ENCODE measurements around the gene SENP5. TPM values are rescaled to one million over a fixed set of nuclear protein-coding genes. Genes with fewer than 3 reads are reported as not detected.

The SENP5 gene
- polyA plus RNA-seq, 1 donor = 24.0 TPM

DNA sequence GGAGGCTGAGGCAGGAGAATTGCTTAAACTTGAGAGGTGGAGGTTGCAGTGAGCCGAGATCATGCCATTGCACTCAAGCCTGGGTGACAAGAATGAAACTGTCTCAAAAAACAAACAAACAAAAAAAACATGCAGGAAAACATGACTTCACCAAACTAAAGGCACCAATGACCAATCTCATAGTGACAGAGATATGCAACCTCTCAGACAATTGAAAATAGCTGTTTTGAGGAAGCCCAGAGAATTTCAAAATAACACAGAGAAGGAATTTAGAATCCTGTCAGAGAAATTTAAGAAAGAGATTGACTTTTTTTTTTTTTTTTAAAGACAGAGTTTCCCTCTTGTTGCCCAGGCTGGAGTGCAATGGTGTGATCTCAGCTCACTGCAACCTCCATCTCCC lies 48.5 kb downstream of the SENP5 start:
- no peaks in the 10 kb centered on the region for H3K27me3 ChIP-seq (ENCODE audit: control insufficient read depth, insufficient read depth, low read length)
- peaks cover 12% of the 10 kb centered on the region for H3K36me3 ChIP-seq (ENCODE audit: control insufficient read depth, insufficient read depth, low read length)
- H3K9me3 ChIP-seq (ENCODE audit: control insufficient read depth, low read depth, low read length) = peaks cover 11% of the 10 kb centered on the region
- no peak overlapping the region for H3K4me3 ChIP-seq (ENCODE audit: low read length)
- H3K4me1 ChIP-seq (ENCODE audit: control insufficient read depth, insufficient read depth, low read length) = no peaks in the 10 kb centered on the region
- H3K27ac ChIP-seq (ENCODE audit: low read length) = no peak overlapping the region
- no peak for DNase-seq
- 100% methylated on average over 1 of the region's 1 CpG for WGBS (ENCODE audit: insufficient coverage, low lambda C conversion rate)

DNA sequence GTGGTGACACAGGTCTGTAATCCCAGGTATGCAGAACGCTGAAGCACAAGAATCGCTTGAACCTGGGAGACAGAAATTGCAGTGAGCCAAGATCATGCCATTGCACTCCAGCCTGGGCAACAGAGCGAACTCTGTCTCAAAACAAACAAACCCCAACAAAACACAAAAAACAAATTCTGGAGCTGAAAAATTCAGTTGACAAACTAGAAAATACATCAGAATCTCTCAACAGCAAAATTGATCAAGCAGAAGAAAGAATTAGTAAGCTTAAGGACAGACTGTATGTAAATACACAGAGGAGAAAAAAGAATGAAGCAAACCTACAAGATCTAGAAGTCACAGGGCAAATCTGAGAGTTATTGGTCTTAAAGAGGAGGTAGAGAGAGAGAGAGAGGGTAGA lies 49.3 kb downstream of the SENP5 start:
- H3K36me3 ChIP-seq (ENCODE audit: control insufficient read depth, insufficient read depth, low read length) = peaks cover 12% of the 10 kb centered on the region
- no peaks in the 10 kb centered on the region for H3K27me3 ChIP-seq (ENCODE audit: control insufficient read depth, insufficient read depth, low read length)
- WGBS (ENCODE audit: insufficient coverage, low lambda C conversion rate) = 100% methylated on average over 2 of the region's 3 CpGs
- no peaks in the 10 kb centered on the region for H3K4me1 ChIP-seq (ENCODE audit: control insufficient read depth, insufficient read depth, low read length)
- H3K27ac ChIP-seq (ENCODE audit: low read length) = no peak overlapping the region
- no peak for DNase-seq
- no peak overlapping the region for H3K4me3 ChIP-seq (ENCODE audit: low read length)
- H3K9me3 ChIP-seq (ENCODE audit: control insufficient read depth, low read depth, low read length) = peaks cover 11% of the 10 kb centered on the region

DNA sequence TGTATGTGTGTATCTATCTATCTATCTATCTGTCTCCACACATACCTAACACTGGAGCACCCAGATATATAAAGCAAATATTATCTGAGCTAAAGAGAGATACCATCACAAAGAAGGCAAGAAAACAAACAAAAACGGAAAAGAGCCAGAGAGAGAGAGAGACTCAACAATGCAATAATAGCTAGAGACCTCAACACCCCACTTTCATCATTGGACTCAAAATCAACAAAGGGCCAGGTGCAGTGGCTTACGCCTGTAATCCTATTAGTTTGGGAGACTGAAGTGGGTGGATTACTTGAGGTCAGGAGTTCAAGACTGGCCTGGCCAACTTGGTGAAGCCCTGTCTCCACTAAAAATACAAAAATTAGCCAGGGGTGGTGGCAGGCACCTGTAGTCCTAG lies 51.2 kb downstream of the SENP5 start:
- H3K9me3 ChIP-seq (ENCODE audit: control insufficient read depth, low read depth, low read length) = peaks cover 11% of the 10 kb centered on the region
- H3K27me3 ChIP-seq (ENCODE audit: control insufficient read depth, insufficient read depth, low read length) = no peaks in the 10 kb centered on the region
- H3K4me1 ChIP-seq (ENCODE audit: control insufficient read depth, insufficient read depth, low read length) = no peaks in the 10 kb centered on the region
- no peak overlapping the region for H3K27ac ChIP-seq (ENCODE audit: low read length)
- no peak overlapping the region for H3K4me3 ChIP-seq (ENCODE audit: low read length)
- DNase-seq = no peak
- peaks cover 24% of the 10 kb centered on the region for H3K36me3 ChIP-seq (ENCODE audit: control insufficient read depth, insufficient read depth, low read length)
- WGBS (ENCODE audit: insufficient coverage, low lambda C conversion rate) = 100% methylated on average over 1 of the region's 2 CpGs

DNA sequence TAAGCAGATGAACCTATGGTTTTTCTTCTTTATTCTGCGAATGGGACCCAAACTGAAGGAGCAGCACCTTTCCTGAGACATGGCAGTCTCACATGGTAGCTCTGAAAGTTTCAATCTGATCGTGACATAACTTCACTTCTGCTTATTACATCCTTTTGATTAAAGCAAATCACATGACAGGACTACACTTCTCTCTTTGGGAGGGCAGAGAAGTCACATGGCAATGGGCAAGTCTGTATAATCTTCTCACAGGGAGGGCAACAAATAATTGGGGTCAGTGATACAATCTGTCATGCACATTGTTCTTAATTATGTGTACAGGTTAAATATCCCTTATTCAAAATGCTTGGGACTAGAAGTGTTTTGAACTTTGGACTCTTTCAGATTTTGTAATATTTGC lies 53.0 kb downstream of the SENP5 start:
- Histone ChIP-seq H3K27ac (ENCODE audit: low read length) (no peak overlapping the region), H3K4me1 (ENCODE audit: control insufficient read depth, insufficient read depth, low read length) (no peaks in the 10 kb centered on the region), H3K4me3 (ENCODE audit: low read length) (no peak overlapping the region), H3K36me3 (ENCODE audit: control insufficient read depth, insufficient read depth, low read length) (peaks cover 14% of the 10 kb centered on the region), H3K9me3 (ENCODE audit: control insufficient read depth, low read depth, low read length) (peaks cover 11% of the 10 kb centered on the region), H3K27me3 (ENCODE audit: control insufficient read depth, insufficient read depth, low read length) (no peaks in the 10 kb centered on the region)
- 100% methylated on average over 1 of the region's 2 CpGs for WGBS (ENCODE audit: insufficient coverage, low lambda C conversion rate)
- DNase-seq = no peak

DNA sequence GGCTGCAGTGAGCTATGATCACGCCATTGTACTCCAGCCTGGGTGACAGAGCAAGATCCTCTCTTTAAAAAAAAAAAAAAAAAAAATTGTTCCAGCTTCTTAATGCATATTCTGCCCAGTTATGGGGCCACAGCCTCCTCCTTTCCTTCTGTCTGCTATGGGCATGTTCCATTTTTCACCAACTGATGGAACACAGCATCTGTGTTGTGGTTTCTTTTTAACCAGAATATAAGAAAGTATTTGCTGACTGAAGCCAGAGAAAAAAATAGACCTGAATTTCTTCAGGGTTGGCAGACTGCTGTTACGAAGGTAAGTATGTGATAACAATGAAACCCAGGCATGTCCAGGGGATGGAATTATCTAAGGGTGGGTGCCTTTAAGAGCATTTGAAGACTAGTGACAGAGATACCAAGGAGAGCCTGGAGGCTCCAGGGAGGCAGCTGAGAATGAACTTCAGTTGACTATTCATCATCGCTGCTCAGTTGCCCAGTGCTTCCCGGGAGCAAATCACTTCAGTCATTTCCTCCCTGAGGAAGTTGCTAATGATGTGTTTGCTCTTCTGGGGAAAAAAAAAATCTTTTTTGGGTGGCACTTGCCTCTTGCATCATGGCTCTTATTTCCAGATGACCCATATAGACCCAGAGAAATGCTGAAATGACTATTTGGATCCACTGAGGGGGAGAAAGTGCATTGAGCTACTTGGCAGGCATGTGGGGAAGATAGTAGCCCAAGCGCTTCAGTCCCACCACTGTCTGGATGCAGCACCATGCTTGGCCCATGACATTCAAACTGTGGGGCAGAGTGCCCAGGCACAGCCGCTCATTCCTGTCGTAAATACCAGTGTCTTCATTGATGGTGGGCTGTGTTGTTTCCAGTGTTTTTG lies 60.1 kb downstream of the SENP5 start:
- Histone ChIP-seq H3K36me3 (ENCODE audit: control insufficient read depth, insufficient read depth, low read length) (peaks cover 45% of the 10 kb centered on the region), H3K4me1 (ENCODE audit: control insufficient read depth, insufficient read depth, low read length) (no peaks in the 10 kb centered on the region), H3K9me3 (ENCODE audit: control insufficient read depth, low read depth, low read length) (no peaks in the 10 kb centered on the region), H3K27ac (ENCODE audit: low read length) (no peak overlapping the region), H3K4me3 (ENCODE audit: low read length) (no peak overlapping the region), H3K27me3 (ENCODE audit: control insufficient read depth, insufficient read depth, low read length) (no peaks in the 10 kb centered on the region)
- WGBS (ENCODE audit: insufficient coverage, low lambda C conversion rate) = 100% methylated on average over 1 of the region's 7 CpGs
- no peak for DNase-seq

DNA sequence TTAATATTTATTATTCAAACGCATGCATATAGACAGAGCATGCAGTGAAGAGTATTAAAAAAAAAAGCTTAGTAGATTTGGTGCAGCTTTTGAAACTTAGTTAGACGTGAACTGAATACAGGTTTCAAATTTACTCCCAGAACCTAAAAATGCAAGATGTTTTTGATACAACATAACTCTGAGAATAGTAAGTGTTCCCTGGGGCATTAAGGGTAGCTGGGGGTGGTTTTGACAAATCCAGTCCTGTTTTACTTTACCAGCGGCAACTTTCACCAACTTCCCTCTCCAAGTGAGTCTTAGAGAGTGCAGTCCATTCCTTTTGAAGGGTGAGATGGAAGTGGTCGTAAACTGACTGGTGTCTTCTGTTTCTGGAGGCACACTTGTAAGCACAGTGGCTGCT lies 63.4 kb downstream of the SENP5 start:
- no peaks in the 10 kb centered on the region for H3K9me3 ChIP-seq (ENCODE audit: control insufficient read depth, low read depth, low read length)
- no peaks in the 10 kb centered on the region for H3K4me1 ChIP-seq (ENCODE audit: control insufficient read depth, insufficient read depth, low read length)
- H3K36me3 ChIP-seq (ENCODE audit: control insufficient read depth, insufficient read depth, low read length) = peaks cover 61% of the 10 kb centered on the region
- no peaks in the 10 kb centered on the region for H3K27me3 ChIP-seq (ENCODE audit: control insufficient read depth, insufficient read depth, low read length)
- H3K27ac ChIP-seq (ENCODE audit: low read length) = no peak overlapping the region
- no peak overlapping the region for H3K4me3 ChIP-seq (ENCODE audit: low read length)
- DNase-seq = no peak
- WGBS (ENCODE audit: insufficient coverage, low lambda C conversion rate) = 100% methylated on average over 1 of the region's 4 CpGs

DNA sequence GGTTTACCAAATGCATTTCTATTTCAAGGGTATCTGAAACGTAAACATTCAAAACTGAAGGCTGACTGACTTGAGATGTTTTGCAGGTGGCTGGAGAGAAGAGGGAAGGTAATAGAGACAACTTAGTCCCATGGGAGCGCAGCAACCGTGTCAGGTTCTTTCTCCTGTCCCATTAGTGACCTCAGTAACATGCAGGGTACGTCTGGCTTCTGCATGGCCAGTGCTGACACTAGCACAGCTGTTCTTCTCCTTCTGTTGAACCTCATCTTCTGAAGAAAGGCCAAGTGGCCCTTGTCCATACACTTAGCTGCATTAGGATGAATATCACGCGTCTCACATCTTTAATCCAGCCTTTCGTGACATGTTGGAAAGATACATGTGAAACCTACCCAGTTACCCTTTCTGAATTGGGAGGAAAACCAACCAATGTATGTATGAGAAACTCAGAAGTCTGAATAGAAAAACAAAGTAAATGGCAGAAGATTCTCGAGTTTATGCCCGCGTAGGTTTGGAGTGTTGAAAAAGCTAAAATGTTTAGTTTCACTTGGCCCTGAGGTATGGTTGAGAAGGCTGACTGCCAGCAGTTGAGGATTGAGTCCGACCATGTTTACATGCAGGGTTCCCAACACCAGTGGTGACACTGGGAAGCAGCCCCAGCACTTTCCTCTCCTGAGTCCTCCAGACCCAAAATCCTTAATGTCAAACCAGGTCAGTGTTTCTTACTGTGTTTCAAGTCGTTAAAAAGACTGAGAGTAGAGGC lies 64.3 kb downstream of the SENP5 start:
- no peaks in the 10 kb centered on the region for H3K27me3 ChIP-seq (ENCODE audit: control insufficient read depth, insufficient read depth, low read length)
- H3K4me1 ChIP-seq (ENCODE audit: control insufficient read depth, insufficient read depth, low read length) = no peaks in the 10 kb centered on the region
- H3K9me3 ChIP-seq (ENCODE audit: control insufficient read depth, low read depth, low read length) = no peaks in the 10 kb centered on the region
- no peak overlapping the region for H3K4me3 ChIP-seq (ENCODE audit: low read length)
- H3K36me3 ChIP-seq (ENCODE audit: control insufficient read depth, insufficient read depth, low read length) = peaks cover 70% of the 10 kb centered on the region
- H3K27ac ChIP-seq (ENCODE audit: low read length) = no peak overlapping the region
- DNase-seq = no peak
- 100% methylated on average over 1 of the region's 12 CpGs for WGBS (ENCODE audit: insufficient coverage, low lambda C conversion rate)

DNA sequence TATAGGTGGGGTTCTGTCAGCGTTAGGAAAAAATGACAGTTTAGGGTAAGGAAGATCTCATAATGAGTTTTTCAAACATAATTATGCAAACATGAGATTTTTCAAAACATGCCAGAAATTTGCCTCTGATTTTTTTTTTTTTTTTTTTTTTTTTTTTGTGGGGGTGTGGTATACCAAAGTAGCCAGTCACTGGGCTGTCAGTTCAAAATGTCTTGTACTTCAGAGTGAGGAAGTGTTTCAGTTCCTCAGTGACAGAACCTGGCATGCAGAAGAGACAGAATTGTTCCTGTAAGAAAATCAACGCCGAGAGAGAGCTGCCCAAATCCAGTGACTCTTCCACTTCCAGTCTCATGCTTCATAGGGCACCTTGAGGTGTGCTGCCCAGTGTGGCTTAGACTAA lies 64.9 kb downstream of the SENP5 start:
- H3K4me3 ChIP-seq (ENCODE audit: low read length) = no peak overlapping the region
- no peaks in the 10 kb centered on the region for H3K27me3 ChIP-seq (ENCODE audit: control insufficient read depth, insufficient read depth, low read length)
- no peak overlapping the region for H3K27ac ChIP-seq (ENCODE audit: low read length)
- H3K4me1 ChIP-seq (ENCODE audit: control insufficient read depth, insufficient read depth, low read length) = no peaks in the 10 kb centered on the region
- no peaks in the 10 kb centered on the region for H3K9me3 ChIP-seq (ENCODE audit: control insufficient read depth, low read depth, low read length)
- peaks cover 76% of the 10 kb centered on the region for H3K36me3 ChIP-seq (ENCODE audit: control insufficient read depth, insufficient read depth, low read length)
- WGBS (ENCODE audit: insufficient coverage, low lambda C conversion rate) = no CpG with 5 or more reads among the region's 3 CpGs
- no peak for DNase-seq

DNA sequence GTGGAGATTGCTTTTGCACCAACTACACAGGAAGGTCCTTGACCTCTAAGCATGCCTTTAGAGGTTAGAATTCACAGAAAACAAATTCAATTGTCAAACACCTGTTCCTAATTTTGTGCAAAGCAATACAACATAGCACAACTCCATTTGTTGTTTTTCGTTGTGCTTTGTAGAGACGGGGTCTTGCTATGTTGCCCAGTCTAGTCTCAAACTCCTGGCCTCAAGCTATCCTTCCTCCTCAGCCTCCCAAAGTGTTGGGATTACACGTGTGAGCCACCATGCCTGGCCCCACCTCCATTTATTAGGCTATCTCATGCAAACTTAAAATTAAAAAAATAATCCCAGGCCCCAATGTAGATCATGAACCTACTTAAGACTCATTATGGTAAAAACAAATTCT lies 68.6 kb downstream of the SENP5 start:
- WGBS (ENCODE audit: insufficient coverage, low lambda C conversion rate) = 100% methylated on average over 1 of the region's 3 CpGs
- Histone ChIP-seq H3K36me3 (ENCODE audit: control insufficient read depth, insufficient read depth, low read length) (peaks cover 63% of the 10 kb centered on the region), H3K27ac (ENCODE audit: low read length) (no peak overlapping the region), H3K9me3 (ENCODE audit: control insufficient read depth, low read depth, low read length) (no peaks in the 10 kb centered on the region), H3K4me3 (ENCODE audit: low read length) (no peak overlapping the region), H3K4me1 (ENCODE audit: control insufficient read depth, insufficient read depth, low read length) (peaks cover 14% of the 10 kb centered on the region), H3K27me3 (ENCODE audit: control insufficient read depth, insufficient read depth, low read length) (no peaks in the 10 kb centered on the region)
- DNase-seq = no peak

DNA sequence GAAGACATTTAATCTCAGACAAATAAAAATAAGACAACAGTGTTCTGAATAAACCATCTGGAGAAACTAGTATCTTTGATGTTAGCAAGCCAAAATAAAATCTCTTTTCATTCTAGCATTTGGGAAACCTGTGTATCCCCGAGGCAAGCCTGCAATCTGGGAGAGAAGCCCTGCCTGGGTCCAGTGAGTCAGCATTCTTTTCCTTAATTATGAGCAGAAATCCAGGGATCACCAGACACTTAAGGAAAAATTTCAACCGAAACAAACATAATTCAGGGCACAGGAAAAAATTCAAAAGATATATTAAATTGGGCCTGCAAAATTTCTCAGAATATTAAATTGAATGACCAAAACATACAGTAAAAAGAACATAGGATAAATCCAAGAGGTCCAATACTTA lies 70.4 kb downstream of the SENP5 start:
- Histone ChIP-seq H3K27me3 (ENCODE audit: control insufficient read depth, insufficient read depth, low read length) (no peaks in the 10 kb centered on the region), H3K36me3 (ENCODE audit: control insufficient read depth, insufficient read depth, low read length) (peaks cover 50% of the 10 kb centered on the region), H3K4me3 (ENCODE audit: low read length) (no peak overlapping the region), H3K9me3 (ENCODE audit: control insufficient read depth, low read depth, low read length) (no peaks in the 10 kb centered on the region), H3K4me1 (ENCODE audit: control insufficient read depth, insufficient read depth, low read length) (peaks cover 14% of the 10 kb centered on the region), H3K27ac (ENCODE audit: low read length) (no peak overlapping the region)
- WGBS (ENCODE audit: insufficient coverage, low lambda C conversion rate) = 80% methylated on average over 1 of the region's 2 CpGs
- DNase-seq = no peak
